ENCODE results near the gene TMOD3.
"Not testable (repeated sequence)": the region's sequence is repeated elsewhere in the genome, so short reads cannot be mapped to it uniquely, and the experiment has no call there.

Gene TMOD3

DNA sequence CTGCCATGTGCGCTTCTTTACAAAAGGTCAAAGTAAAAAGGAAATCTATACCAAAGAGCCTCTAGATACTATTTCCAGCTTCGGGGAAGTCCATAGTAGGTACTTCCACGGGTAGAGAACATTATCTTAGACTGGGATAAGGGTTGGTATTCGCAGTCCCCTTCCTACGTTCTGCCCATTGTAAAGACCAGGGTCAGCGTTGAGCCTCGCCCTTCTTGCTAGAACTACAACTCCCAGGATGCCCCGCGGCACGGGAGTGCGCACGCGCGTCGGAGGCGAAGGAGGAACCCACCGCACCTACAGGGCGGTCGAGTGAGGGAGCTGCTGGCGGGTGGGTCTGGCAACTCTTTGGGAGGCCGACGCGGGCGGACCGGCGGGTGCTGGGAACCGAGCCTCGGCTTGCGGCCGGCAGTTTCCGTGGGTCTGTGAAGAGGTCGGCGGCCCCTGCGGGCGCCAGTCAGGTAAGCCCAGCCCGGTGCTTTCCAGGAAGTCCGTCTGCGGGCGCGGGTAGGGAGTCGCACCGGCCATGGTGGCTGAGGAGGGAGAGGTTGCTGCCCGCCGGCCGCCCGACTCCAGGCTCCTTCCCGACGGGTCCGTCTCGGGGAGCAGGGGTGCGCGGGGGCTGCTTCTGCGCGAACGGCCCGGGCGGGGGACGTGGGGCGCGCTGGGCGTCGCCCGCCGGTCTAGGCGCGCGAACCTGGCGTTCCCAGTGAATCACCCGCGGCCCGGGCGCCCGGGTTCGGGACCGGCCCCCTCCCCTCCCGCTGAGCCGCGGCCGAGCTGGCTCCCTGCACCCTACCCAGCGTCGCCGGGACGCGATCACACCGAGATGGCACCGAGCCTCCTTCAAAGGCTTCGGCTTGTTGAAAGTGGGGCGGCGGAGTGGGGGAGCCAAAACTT lies at the start of gene TMOD3:
TMOD3 (plus strand) TSS at position 278 of the 900 bp plus-strand sequence. CDS start 33,232 bp downstream, outside the sequence.
- DNase-seq (ENCODE audit: low read depth): peak; percentile 93
- peak within 1 kb of the TSS; percentile 89 for H3K4me3 ChIP-seq (ENCODE audit: low read depth, low read length)

GRCh38 chr15:51780636-51781035 lies 48.8 kb upstream of the TMOD3 start:
- peak; percentile 30 for DNase-seq (ENCODE audit: low read depth)
- TF ChIP-seq CTCF (conservative IDR thresholded peaks at IDR 0.05; ENCODE audit: low read depth, low read length): no peak

More for the DNA sequence above, at the start of gene TMOD3:
- peak; percentile 12 for TF ChIP-seq CTCF (conservative IDR thresholded peaks at IDR 0.05; ENCODE audit: low read depth, low read length)

GRCh38 chr15:51781506-51781905 lies 47.9 kb upstream of the TMOD3 start:
- no peak overlapping the region for H3K4me3 ChIP-seq (ENCODE audit: low read depth, low read length)
- no peak for DNase-seq (ENCODE audit: low read depth)
- TF ChIP-seq CTCF (conservative IDR thresholded peaks at IDR 0.05; ENCODE audit: low read depth, low read length): no peak

More at GRCh38 chr15:51780636-51781035, 48.8 kb upstream of the TMOD3 start:
- no peak overlapping the region for H3K4me3 ChIP-seq (ENCODE audit: low read depth, low read length)

DNA sequence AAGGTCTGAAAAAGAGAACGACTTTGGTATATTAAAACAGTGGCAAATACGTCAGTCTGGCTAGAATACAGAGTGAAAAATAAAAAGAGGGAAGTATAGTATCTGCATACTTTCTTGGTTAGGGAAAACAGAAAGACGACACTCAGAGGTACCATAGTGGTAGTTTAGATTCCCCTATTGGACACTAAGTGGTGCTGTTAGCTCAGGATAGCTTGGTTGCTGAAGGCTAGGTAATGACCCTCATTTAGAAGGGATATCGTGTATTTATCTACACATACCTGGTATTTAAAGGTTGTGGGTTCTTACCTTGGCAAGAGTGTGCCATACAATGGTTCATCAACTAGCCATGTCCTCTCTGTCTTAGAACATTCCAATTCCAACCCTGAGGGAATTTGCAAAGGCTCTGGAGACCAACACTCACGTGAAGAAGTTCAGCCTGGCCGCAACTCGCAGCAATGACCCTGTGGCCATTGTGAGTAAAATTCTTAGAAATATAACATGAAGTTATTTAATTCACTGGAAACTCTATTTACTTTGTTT lies 47.0 kb upstream of the TMOD3 start:
- peak; percentile 45 for DNase-seq (ENCODE audit: low read depth)
- peak; percentile 53 for TF ChIP-seq CTCF (conservative IDR thresholded peaks at IDR 0.05; ENCODE audit: low read depth, low read length)
- H3K4me3 ChIP-seq (ENCODE audit: low read depth, low read length): no peak overlapping the region

- no peak overlapping the region for H3K4me3 ChIP-seq (ENCODE audit: low read depth, low read length)
- no peak for DNase-seq (ENCODE audit: low read depth)
- no peak for TF ChIP-seq CTCF (conservative IDR thresholded peaks at IDR 0.05; ENCODE audit: low read depth, low read length)
Measured at GRCh38 chr15:51783967-51784366, 45.5 kb upstream of the TMOD3 start.

- H3K4me3 ChIP-seq (ENCODE audit: low read depth, low read length); DNase-seq (ENCODE audit: low read depth): not testable (repeated sequence)
Measured at GRCh38 chr15:51787130-51787529, 42.3 kb upstream of the TMOD3 start.

GRCh38 chr15:51792474-51792873 lies 37.0 kb upstream of the TMOD3 start:
- H3K4me3 ChIP-seq (ENCODE audit: low read depth, low read length); DNase-seq (ENCODE audit: low read depth): not testable (repeated sequence)

Data from choroid plexus epithelial cell (primary cell).